ENCODE measurements around the gene MERTK.
"Not testable (repeated sequence)": the region's sequence is repeated elsewhere in the genome, so short reads cannot be mapped to it uniquely, and the experiment has no call there.

MERTK gene

GRCh38 chr2:112048887-112049286, 150.5 kb downstream of the MERTK start:
- DNase-seq: peak; percentile 3

- DNase-seq: no peak
Measured at GRCh38 chr2:112050316-112050715, 151.9 kb downstream of the MERTK start.

GRCh38 chr2:112053917-112054846, 155.8 kb downstream of the MERTK start:
- DNase-seq: peak; percentile 89

GRCh38 chr2:112054847-112055729, 156.7 kb downstream of the MERTK start, which contains the start of gene TMEM87B:
TMEM87B (plus strand) TSS chr2:112055269; CDS start chr2:112055592, 323 bp downstream.
- DNase-seq: peak; percentile 87

- peak; percentile 38 for DNase-seq
Measured at GRCh38 chr2:112055730-112056625, 157.6 kb downstream of the MERTK start.

- no peak for DNase-seq
Measured at GRCh38 chr2:112056626-112056987, 158.2 kb downstream of the MERTK start.

- DNase-seq: no peak
Measured at GRCh38 chr2:112059671-112060070, 161.3 kb downstream of the MERTK start.

- no peak for DNase-seq
Measured at GRCh38 chr2:112061299-112061698, 162.9 kb downstream of the MERTK start.

GRCh38 chr2:112061840-112062239, 163.4 kb downstream of the MERTK start:
- DNase-seq: no peak

GRCh38 chr2:112062894-112063293, 164.5 kb downstream of the MERTK start:
- no peak for DNase-seq

- no peak for DNase-seq
Measured at GRCh38 chr2:112065486-112065885, 167.1 kb downstream of the MERTK start.

- no peak for DNase-seq
Measured at GRCh38 chr2:112065966-112066365, 167.6 kb downstream of the MERTK start.

- not testable (repeated sequence) for DNase-seq
Measured at GRCh38 chr2:112069794-112070193, 171.4 kb downstream of the MERTK start.

- no peak for DNase-seq
Measured at GRCh38 chr2:112073875-112074274, 175.5 kb downstream of the MERTK start.

GRCh38 chr2:112074506-112074905, 176.1 kb downstream of the MERTK start:
- no peak for DNase-seq

- no peak for DNase-seq
Measured at GRCh38 chr2:112075490-112076260, 177.3 kb downstream of the MERTK start.

GRCh38 chr2:112077814-112078213, 179.4 kb downstream of the MERTK start:
- DNase-seq: no peak
